Tibial artery (tissue), 4 donors: Measurements from ENCODE around the gene ACBD5.

ENCODE experiments used
- DNase-seq, 2 donors: peaks; one replicate each; pipeline ENCODE4 v3.0.0-alpha.2; 2019
- H3K27ac ChIP-seq, 2 donors: fragments of 200-600 bp; sonication (generic) in 1 of 2; 1 replicate in 1 of 2; 2 replicates in 1 of 2; pipeline ENCODE4 v1.5.1; 2018 to 2019; ENCODE audit warnings: mild to moderate bottlenecking in 1 of 2
- H3K27me3 ChIP-seq, 2 donors: fragments of 200-600 bp; sonication (generic) in 1 of 2; one replicate each; pipeline versions ENCODE4 v1.5.1 to v1.6.0; 2016 to 2019
- H3K36me3 ChIP-seq, 3 donors: fragments of 200-600 bp; sonication (generic) in 2 of 3; one replicate each; pipeline ENCODE4 v1.5.1; 2016 to 2019; ENCODE audit warnings: mild to moderate bottlenecking in 2 of 3
- H3K4me1 ChIP-seq, 4 donors: fragments of 200-600 bp; sonication (generic) in 2 of 4; 1 replicate in 3 of 4; 2 replicates in 1 of 4; pipeline ENCODE4 v1.5.1; 2016 to 2019
- H3K4me3 ChIP-seq, 2 donors: fragments of 200-600 bp; sonication (generic) in 1 of 2; 1 replicate in 1 of 2; 2 replicates in 1 of 2; pipeline ENCODE4 v1.5.1; 2018 to 2019; ENCODE audit warnings: mild to moderate bottlenecking in 2 of 2
- H3K9me3 ChIP-seq, 3 donors: fragments of 200-600 bp; sonication (generic) in 1 of 3; one replicate each; pipeline ENCODE4 v1.5.1; 2016 to 2019
- intact Hi-C: fragments of 100-400 bp; cut with DNase I; formaldehyde crosslinking; loops from one replicate; pipeline ENCODE4 v1.15.0; 2023; ENCODE audit warnings: low total_unique reads
- TF ChIP-seq, protein P1 (sequence below), 2 experiments: fragments of 200-600 bp in 1 of 2; fragments of 450-650 bp in 1 of 2; IDR thresholded peaks; one replicate each; pipeline ENCODE4 v1.5.1; 2017 to 2019; ENCODE audit warnings: antibody characterized with exemption in 2 of 2, mild to moderate bottlenecking in 1 of 2, moderate library complexity in 1 of 2

The ACBD5 gene

DNA sequence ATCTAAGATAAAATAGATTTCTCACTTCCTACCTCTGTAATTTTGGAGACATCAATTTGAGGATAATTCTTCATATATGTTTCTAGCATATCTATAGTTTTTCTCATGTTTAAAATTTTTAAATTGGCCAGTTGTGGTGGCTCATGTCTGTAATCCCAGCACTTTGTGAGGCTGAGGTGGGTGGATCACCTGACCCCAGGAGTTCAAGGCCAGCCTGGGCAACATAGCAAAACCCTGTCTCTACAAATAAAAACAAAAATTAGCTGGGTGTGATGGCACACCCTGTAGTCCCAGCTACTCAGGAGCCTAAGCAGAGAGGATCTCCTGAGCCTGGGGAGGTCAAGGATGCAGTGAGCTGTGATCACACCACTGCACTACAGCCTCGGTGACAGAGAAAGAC, 4.9 kb downstream of the ACBD5 start:
- no peak overlapping the region for H3K4me3 ChIP-seq
- H3K27ac ChIP-seq: no peak overlapping the region
- DNase-seq: no peak
- peaks cover 3 to 18% (median 11%) of the 10 kb centered on the region in 4 donors for H3K4me1 ChIP-seq
- TF ChIP-seq, protein P1, sequence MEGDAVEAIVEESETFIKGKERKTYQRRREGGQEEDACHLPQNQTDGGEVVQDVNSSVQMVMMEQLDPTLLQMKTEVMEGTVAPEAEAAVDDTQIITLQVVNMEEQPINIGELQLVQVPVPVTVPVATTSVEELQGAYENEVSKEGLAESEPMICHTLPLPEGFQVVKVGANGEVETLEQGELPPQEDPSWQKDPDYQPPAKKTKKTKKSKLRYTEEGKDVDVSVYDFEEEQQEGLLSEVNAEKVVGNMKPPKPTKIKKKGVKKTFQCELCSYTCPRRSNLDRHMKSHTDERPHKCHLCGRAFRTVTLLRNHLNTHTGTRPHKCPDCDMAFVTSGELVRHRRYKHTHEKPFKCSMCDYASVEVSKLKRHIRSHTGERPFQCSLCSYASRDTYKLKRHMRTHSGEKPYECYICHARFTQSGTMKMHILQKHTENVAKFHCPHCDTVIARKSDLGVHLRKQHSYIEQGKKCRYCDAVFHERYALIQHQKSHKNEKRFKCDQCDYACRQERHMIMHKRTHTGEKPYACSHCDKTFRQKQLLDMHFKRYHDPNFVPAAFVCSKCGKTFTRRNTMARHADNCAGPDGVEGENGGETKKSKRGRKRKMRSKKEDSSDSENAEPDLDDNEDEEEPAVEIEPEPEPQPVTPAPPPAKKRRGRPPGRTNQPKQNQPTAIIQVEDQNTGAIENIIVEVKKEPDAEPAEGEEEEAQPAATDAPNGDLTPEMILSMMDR (IDR thresholded peaks at IDR 0.05): no peak
- no peaks in the 10 kb centered on the region for H3K27me3 ChIP-seq
- H3K36me3 ChIP-seq: peaks cover 8 to 22% (median 11%) of the 10 kb centered on the region in 3 donors
- intact Hi-C loops: no loop called here
- H3K9me3 ChIP-seq: no peaks in the 10 kb centered on the region

DNA sequence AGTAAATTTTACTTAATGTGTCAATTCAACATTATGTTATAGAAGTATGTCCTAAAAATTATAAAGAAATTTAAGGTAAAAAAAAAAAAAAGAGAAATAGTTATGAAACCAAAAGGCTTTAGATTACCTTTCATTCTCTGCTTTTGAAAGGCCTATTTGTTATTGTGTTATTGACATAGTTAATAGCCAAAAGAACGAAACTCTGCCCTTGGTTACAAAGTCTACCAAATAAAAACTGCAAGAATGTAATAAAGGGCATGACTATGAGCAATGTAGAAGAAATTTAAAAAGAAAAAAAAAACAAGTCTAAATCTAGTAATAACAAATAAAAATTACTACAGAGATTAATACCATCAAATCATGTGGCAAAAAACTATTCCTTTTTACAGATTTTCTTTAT, 10.6 kb downstream of the ACBD5 start:
- H3K9me3 ChIP-seq: no peaks in the 10 kb centered on the region
- H3K27me3 ChIP-seq: no peaks in the 10 kb centered on the region
- H3K4me1 ChIP-seq: no peaks in the 10 kb centered on the region
- TF ChIP-seq, protein P1 (IDR thresholded peaks at IDR 0.05): no peak
- peaks cover 8 to 39% (median 21%) of the 10 kb centered on the region in 3 donors for H3K36me3 ChIP-seq
- no peak overlapping the region for H3K4me3 ChIP-seq
- intact Hi-C loops: no loop called here
- H3K27ac ChIP-seq: no peak overlapping the region
- DNase-seq: no peak

DNA sequence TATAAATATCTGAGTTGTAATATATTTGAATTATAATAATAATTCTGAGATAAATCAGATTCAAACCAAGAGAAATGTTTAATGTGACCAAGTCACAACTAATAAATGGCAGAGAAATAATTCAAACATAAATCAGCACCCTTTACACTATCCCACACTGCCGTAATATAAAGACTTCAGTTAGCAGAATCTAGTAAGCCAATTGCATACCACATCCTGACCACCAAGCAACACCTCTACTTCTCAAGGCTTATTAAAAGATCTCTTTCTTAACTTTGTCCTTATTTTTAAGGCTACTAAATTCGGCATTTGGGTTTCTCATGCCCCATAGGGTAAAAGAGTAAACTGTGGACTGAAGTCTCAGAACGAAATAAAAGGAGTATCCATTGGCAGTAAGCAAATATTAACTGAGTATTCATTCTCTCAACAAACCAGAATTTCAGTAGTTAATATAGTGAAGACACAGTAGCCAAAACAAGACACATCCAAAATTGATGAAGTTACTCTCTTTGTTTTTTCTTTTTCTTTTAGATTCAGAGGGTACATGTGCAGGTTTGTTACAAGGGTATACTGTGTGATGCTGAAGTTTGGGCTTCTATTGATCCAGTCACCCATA, 14.8 kb downstream of the ACBD5 start:
- TF ChIP-seq, protein P1 (IDR thresholded peaks at IDR 0.05): no peak
- no peak overlapping the region for H3K27ac ChIP-seq
- no peaks in the 10 kb centered on the region for H3K27me3 ChIP-seq
- H3K36me3 ChIP-seq: peaks cover 12 to 43% (median 30%) of the 10 kb centered on the region in 3 donors
- H3K9me3 ChIP-seq: no peaks in the 10 kb centered on the region
- no peaks in the 10 kb centered on the region for H3K4me1 ChIP-seq
- intact Hi-C loops: loop anchor here (5.0 kb wide), 1 partner anchor 132 kb away; no protein-coding TSS in a partner anchor
- no peak for DNase-seq
- H3K4me3 ChIP-seq: no peak overlapping the region

DNA sequence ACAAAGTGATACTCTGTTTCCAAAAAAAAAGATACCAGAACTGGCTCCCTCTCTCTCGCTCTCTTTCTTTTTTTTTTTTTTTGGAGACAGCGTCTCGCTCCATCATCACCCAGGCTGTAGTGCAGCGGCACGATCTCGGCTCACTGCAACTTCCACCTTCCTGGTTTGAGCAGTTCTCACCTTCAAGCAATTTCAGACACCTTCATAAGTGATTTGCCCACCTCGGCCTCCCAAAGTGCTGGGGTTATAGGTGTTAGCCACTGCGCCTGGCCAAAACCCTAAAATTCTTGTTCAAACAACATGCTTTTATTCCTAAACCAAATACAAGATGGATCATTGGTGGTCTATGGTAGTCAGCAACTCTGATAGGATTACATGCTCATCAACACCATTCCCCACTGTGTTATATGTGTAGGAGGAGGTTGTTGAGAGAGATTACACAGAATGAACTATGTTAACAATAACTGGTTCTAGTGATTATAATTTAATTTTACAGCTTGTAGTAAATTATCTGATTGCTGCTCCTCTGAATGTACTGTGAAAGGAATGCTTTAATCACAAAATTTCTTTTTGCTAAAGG, 15.5 kb downstream of the ACBD5 start:
- Histone ChIP-seq H3K4me3 (no peak overlapping the region), H3K36me3 (peaks cover 16 to 48% (median 29%) of the 10 kb centered on the region in 3 donors), H3K4me1 (no peaks in the 10 kb centered on the region), H3K27me3 (no peaks in the 10 kb centered on the region), H3K9me3 (no peaks in the 10 kb centered on the region), H3K27ac (no peak overlapping the region)
- TF ChIP-seq, protein P1 (IDR thresholded peaks at IDR 0.05): no peak
- DNase-seq: no peak
- intact Hi-C loops: loop anchor here (5.0 kb wide), 1 partner anchor 132 kb away; no protein-coding TSS in a partner anchor

DNA sequence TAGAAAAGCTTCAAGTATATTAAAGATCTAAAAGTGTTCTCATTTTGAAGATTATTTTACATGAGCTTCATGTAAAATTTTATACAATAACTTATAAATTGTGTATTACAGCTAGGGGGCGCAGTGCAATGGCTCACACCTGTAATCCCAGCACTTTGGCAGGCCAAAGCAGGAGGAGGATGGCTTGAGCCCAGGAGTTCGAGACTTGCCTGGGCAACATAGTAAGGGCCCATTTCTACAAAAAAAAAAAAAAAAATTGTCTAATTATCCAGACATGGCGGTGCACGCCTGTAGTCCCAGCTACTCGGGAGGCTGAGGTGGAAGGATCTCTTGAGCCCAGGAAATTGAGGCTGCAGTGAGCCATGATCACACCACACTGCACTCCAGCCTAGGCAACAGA, 16.6 kb downstream of the ACBD5 start:
- peaks cover 23 to 60% (median 39%) of the 10 kb centered on the region in 3 donors for H3K36me3 ChIP-seq
- H3K27me3 ChIP-seq: no peaks in the 10 kb centered on the region
- H3K4me1 ChIP-seq: no peaks in the 10 kb centered on the region
- no peaks in the 10 kb centered on the region for H3K9me3 ChIP-seq
- intact Hi-C loops: no loop called here
- TF ChIP-seq, protein P1 (IDR thresholded peaks at IDR 0.05): peak; percentile 29 to 53
- H3K4me3 ChIP-seq: no peak overlapping the region
- DNase-seq: peak in 1 of 2 donors; percentile 34
- H3K27ac ChIP-seq: no peak overlapping the region
